SK-N-SH (cell line): ENCODE data around the gene SH3PXD2A.
"Not testable (repeated sequence)": the region's sequence is repeated elsewhere in the genome, so short reads cannot be mapped to it uniquely, and the experiment has no call there.

Experiments
- EP300 ChIP-seq, 2 experiments: IDR thresholded peaks; 2 replicates each; pipeline versions ENCODE4 v1.4.0 to v1.6.1; 2012; ENCODE audit warnings: borderline replicate concordance in 1 of 2, low read depth in 1 of 2, low read length in 1 of 2
- EZH2phosphoT487 ChIP-seq: fragments of 200-600 bp; sonication (generic); IDR thresholded peaks from 2 replicates; pipeline ENCODE4 v1.6.1; 2017; ENCODE audit warnings: low read depth, mixed run types, mild to moderate bottlenecking, antibody characterized with exemption, moderate library complexity, borderline replicate concordance
- FOXM1 ChIP-seq: IDR thresholded peaks from 2 replicates; pipeline ENCODE4 v1.4.0; 2012; ENCODE audit warnings: low read depth, mild to moderate bottlenecking
- GABPA ChIP-seq: IDR thresholded peaks from 2 replicates; pipeline ENCODE4 v1.4.0; 2012; ENCODE audit warnings: low read depth, mild to moderate bottlenecking
- GATA2 ChIP-seq: sonication (generic); formaldehyde crosslinking; IDR thresholded peaks from 2 replicates; pipeline ENCODE4 v1.5.0; 2020; ENCODE audit warnings: mild to moderate bottlenecking, missing genetic modification reagents
- MEF2A ChIP-seq: IDR thresholded peaks from 2 replicates; pipeline ENCODE4 v1.4.0; 2012; ENCODE audit warnings: low read depth, borderline replicate concordance
- NRF1 ChIP-seq: IDR thresholded peaks from 2 replicates; pipeline ENCODE4 v1.6.1; 2012; ENCODE audit warnings: low read depth, mild to moderate bottlenecking, low read length
- RAD21 ChIP-seq: IDR thresholded peaks from 2 replicates; pipeline ENCODE4 v1.6.1; 2012; ENCODE audit warnings: mild to moderate bottlenecking, low read length
- SMC3 ChIP-seq: IDR thresholded peaks from 2 replicates; pipeline ENCODE4 v1.6.1; 2012; ENCODE audit warnings: low read depth, low read length, improper control_type of control experiment
- TF ChIP-seq, protein P1 (sequence below): fragments of 200-600 bp; sonication (generic); IDR thresholded peaks from 2 replicates; pipeline ENCODE4 v1.6.1; 2017; ENCODE audit warnings: antibody characterized with exemption, mild to moderate bottlenecking, moderate library complexity
- TF ChIP-seq, protein P2 (sequence below): IDR thresholded peaks from 2 replicates; pipeline ENCODE4 v1.4.0; 2012; ENCODE audit warnings: low read depth, borderline replicate concordance
- TF ChIP-seq, protein P3 (sequence below): IDR thresholded peaks from 2 replicates; pipeline ENCODE4 v1.4.0; 2012; ENCODE audit warnings: low read depth
- TF ChIP-seq, protein P4 (sequence below): IDR thresholded peaks from 2 replicates; pipeline ENCODE4; 2012

DNA sequence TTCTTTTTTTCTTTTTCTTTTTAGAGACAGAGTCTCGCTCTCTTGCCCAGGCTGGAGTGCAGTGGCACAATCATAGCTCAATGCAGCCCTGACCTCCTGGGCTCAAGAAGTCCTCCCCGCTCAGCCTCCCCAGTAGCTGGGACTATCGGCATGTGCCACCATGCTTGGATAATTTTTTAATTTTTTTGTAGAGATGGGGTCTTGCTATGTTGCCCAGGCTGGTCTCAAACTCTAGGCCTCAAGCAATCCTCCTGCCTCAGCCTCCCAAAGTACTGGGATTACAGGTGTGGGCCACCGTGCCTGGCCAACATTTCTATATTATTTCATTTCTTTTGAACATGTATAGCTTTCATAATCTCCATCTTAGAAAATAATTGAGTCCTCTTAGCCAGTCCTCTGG, 42.1 kb downstream of the SH3PXD2A start:
- TF ChIP-seq EZH2phosphoT487; NRF1; FOXM1; SMC3; GABPA; GATA2 (CRISPR knock-in tag); RAD21; MEF2A; EP300 (IDR thresholded peaks at IDR 0.05; ENCODE audit: borderline replicate concordance in 1 of 2, low read depth in 1 of 2, low read length in 1 of 2): not testable (repeated sequence)
- TF ChIP-seq, protein P1, sequence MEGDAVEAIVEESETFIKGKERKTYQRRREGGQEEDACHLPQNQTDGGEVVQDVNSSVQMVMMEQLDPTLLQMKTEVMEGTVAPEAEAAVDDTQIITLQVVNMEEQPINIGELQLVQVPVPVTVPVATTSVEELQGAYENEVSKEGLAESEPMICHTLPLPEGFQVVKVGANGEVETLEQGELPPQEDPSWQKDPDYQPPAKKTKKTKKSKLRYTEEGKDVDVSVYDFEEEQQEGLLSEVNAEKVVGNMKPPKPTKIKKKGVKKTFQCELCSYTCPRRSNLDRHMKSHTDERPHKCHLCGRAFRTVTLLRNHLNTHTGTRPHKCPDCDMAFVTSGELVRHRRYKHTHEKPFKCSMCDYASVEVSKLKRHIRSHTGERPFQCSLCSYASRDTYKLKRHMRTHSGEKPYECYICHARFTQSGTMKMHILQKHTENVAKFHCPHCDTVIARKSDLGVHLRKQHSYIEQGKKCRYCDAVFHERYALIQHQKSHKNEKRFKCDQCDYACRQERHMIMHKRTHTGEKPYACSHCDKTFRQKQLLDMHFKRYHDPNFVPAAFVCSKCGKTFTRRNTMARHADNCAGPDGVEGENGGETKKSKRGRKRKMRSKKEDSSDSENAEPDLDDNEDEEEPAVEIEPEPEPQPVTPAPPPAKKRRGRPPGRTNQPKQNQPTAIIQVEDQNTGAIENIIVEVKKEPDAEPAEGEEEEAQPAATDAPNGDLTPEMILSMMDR = not testable (repeated sequence)
- TF ChIP-seq, protein P2, sequence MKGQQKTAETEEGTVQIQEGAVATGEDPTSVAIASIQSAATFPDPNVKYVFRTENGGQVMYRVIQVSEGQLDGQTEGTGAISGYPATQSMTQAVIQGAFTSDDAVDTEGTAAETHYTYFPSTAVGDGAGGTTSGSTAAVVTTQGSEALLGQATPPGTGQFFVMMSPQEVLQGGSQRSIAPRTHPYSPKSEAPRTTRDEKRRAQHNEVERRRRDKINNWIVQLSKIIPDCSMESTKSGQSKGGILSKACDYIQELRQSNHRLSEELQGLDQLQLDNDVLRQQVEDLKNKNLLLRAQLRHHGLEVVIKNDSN = not testable (repeated sequence)
- TF ChIP-seq, protein P3, sequence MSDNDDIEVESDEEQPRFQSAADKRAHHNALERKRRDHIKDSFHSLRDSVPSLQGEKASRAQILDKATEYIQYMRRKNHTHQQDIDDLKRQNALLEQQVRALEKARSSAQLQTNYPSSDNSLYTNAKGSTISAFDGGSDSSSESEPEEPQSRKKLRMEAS = not testable (repeated sequence)
- TF ChIP-seq, protein P4, sequence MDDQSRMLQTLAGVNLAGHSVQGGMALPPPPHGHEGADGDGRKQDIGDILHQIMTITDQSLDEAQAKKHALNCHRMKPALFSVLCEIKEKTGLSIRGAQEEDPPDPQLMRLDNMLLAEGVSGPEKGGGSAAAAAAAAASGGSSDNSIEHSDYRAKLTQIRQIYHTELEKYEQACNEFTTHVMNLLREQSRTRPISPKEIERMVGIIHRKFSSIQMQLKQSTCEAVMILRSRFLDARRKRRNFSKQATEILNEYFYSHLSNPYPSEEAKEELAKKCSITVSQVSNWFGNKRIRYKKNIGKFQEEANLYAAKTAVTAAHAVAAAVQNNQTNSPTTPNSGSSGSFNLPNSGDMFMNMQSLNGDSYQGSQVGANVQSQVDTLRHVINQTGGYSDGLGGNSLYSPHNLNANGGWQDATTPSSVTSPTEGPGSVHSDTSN = not testable (repeated sequence)
